Panc1 (cell line): ENCODE results near the gene PLPPR2. TPM values are rescaled to one million over a fixed set of nuclear protein-coding genes. Genes with fewer than 3 reads are reported as not detected.
"Not testable (repeated sequence)": the region's sequence is repeated elsewhere in the genome, so short reads cannot be mapped to it uniquely, and the experiment has no call there.

Source experiments
- ATAC-seq: fragments of 200-7000 bp; cut with Tn5 transposase; 2 replicates; pipeline ENCODE4 v1.9.1; 2020; ENCODE audit warnings: mild to moderate bottlenecking, moderate library complexity
- BruUV-seq: library from RNA; stranded (reverse); fragments of 400-500 nt; replicated peaks from 2 replicates; lab custom pipeline; 2021; lab: Mats Ljungman, UMichigan
- CTCF ChIA-PET: fragments of 300-600 bp; sonication (Branson Sonifier 250); formaldehyde crosslinking; loops from one replicate; lab custom pipeline; 2022; ENCODE audit warnings: antibody characterized with exemption; lab: Charles Lee
- POLR2A ChIA-PET: fragments of 300-600 bp; sonication (Branson Sonifier 250); formaldehyde crosslinking; loops from one replicate; lab custom pipeline; 2022; ENCODE audit warnings: antibody characterized with exemption; lab: Charles Lee
- DNase-seq: peaks from one replicate; pipeline ENCODE4 v3.0.0-alpha.2; 2010; ENCODE audit warnings: low read depth, low spot score
- H3K27ac ChIP-seq: 2 replicates; pipeline ENCODE4 v1.5.1; 2011; ENCODE audit warnings: mild to moderate bottlenecking, low read length, inconsistent platforms
- H3K27me3 ChIP-seq: fragments of 200-500 bp; sonication (Bioruptor generic); 2 replicates; pipeline ENCODE4 v1.6.0; 2014; ENCODE audit warnings: low read length, inconsistent platforms; ENCODE audit not compliant: control insufficient read depth, insufficient read depth
- H3K36me3 ChIP-seq: fragments of 200-500 bp; sonication (Bioruptor generic); 2 replicates; pipeline ENCODE4 v1.5.1; 2014; ENCODE audit warnings: inconsistent platforms, mild to moderate bottlenecking, low read length, moderate library complexity; ENCODE audit not compliant: control insufficient read depth, insufficient read depth
- H3K4me1 ChIP-seq: 2 replicates; pipeline ENCODE4 v1.5.1; 2011; ENCODE audit warnings: inconsistent platforms, mild to moderate bottlenecking, low read length, moderate library complexity; ENCODE audit not compliant: control insufficient read depth, insufficient read depth
- H3K4me3 ChIP-seq, 2 experiments: 2 replicates each; pipeline ENCODE4 v1.5.1; 2011 to 2012; ENCODE audit warnings: low read depth in 2 of 2, low read length in 2 of 2, mild to moderate bottlenecking in 2 of 2, inconsistent platforms in 1 of 2, moderate library complexity in 1 of 2
- H3K9me3 ChIP-seq: fragments of 200-500 bp; sonication (Bioruptor generic); 2 replicates; pipeline ENCODE4 v1.5.1; 2014; ENCODE audit warnings: low read depth, mild to moderate bottlenecking, inconsistent platforms, low read length, moderate library complexity; ENCODE audit not compliant: control insufficient read depth, insufficient read depth
- CTCF ChIP-seq: fragments of 450-650 bp; IDR thresholded peaks from 2 replicates; pipeline ENCODE4 v1.5.1; 2017; ENCODE audit warnings: mild to moderate bottlenecking
- POLR2AphosphoS5 ChIP-seq: IDR thresholded peaks from 2 replicates; pipeline ENCODE4 v1.6.1; 2012; ENCODE audit warnings: mild to moderate bottlenecking, low read depth, low read length, moderate library complexity
- REST ChIP-seq, 2 experiments: IDR thresholded peaks; 2 replicates each; pipeline ENCODE4 v1.6.1; 2011 to 2012; ENCODE audit warnings: low read depth in 2 of 2, control low read depth in 1 of 2, low read length in 1 of 2, mild to moderate bottlenecking in 1 of 2, moderate library complexity in 1 of 2; ENCODE audit not compliant: insufficient read depth in 1 of 2
- SIN3A ChIP-seq: IDR thresholded peaks from 2 replicates; pipeline ENCODE4 v1.6.1; 2012; ENCODE audit warnings: low read depth, mild to moderate bottlenecking, low read length, moderate library complexity, borderline replicate concordance; ENCODE audit not compliant: insufficient read depth
- TCF7L2 ChIP-seq: IDR thresholded peaks from 2 replicates; pipeline ENCODE4 v1.6.1; 2011; ENCODE audit warnings: mild to moderate bottlenecking, low read depth, low read length, inconsistent platforms
- in situ Hi-C: cut with HindIII; loops from 2 replicates; pipeline ENCODE4 v1.10.0; 2016; ENCODE audit warnings: low sequenced_read_pairs, low pct_unique_long_range_greater_than_20kb
- intact Hi-C: fragments of 100-400 bp; cut with micrococcal nuclease; formaldehyde crosslinking; loops from one replicate; pipeline ENCODE4 v1.10.0; 2022; ENCODE audit not compliant: unreplicated experiment
- total RNA-seq: library from RNA; stranded (reverse); gene quantifications from one replicate; pipeline ENCODE4 v1.2.1, GENCODE V29; 2021; ENCODE audit not compliant: unreplicated experiment

The PLPPR2 gene
- total RNA-seq, 1 experiment from 2014 or later: 43.3 TPM

- no peaks in the 10 kb centered on the region for H3K9me3 ChIP-seq
- no peak for DNase-seq
- H3K27me3 ChIP-seq: no peaks in the 10 kb centered on the region
- in situ Hi-C loops (no loop called here), intact Hi-C loops (no loop called here)
- TF ChIP-seq CTCF (no peak), SIN3A (no peak), POLR2AphosphoS5 (no peak), TCF7L2 (no peak), REST (IDR thresholded peaks at IDR 0.05; ENCODE audit: insufficient read depth in 1 of 2, low read depth in 2 of 2, low read length in 1 of 2) (no peak)
- H3K4me3 ChIP-seq: no peak overlapping the region
- ATAC-seq: no peak
- no peaks in the 10 kb centered on the region for H3K4me1 ChIP-seq
- CTCF ChIA-PET: no interaction called here
- BruUV-seq: no TSS peak
- H3K27ac ChIP-seq: no peak overlapping the region
- POLR2A ChIA-PET: no interaction called here
- no peaks in the 10 kb centered on the region for H3K36me3 ChIP-seq
Observed at GRCh38 chr19:11404588-11405222, 49.5 kb downstream of the PLPPR2 start.

- ATAC-seq (no peak), DNase-seq (no peak)
- intact Hi-C loops (no loop called here), in situ Hi-C loops (no loop called here)
- Histone ChIP-seq H3K36me3 (no peaks in the 10 kb centered on the region), H3K27ac (no peak overlapping the region), H3K4me1 (no peaks in the 10 kb centered on the region), H3K9me3 (no peaks in the 10 kb centered on the region), H3K27me3 (no peaks in the 10 kb centered on the region), H3K4me3 (no peak overlapping the region)
- ChIA-PET CTCF (no interaction called here), POLR2A (interaction anchor here (0.7 kb wide), 1 partner anchor 29 kb away, joined by 4 read pairs; the partner anchor contains the start of gene ODAD3)
- BruUV-seq: no TSS peak
- TF ChIP-seq SIN3A (no peak), REST (IDR thresholded peaks at IDR 0.05; ENCODE audit: insufficient read depth in 1 of 2, low read depth in 2 of 2, low read length in 1 of 2) (no peak), TCF7L2 (no peak), CTCF (no peak), POLR2AphosphoS5 (no peak)
Observed at GRCh38 chr19:11405846-11406643, 50.8 kb downstream of the PLPPR2 start.

- POLR2A ChIA-PET, H3K4me1 ChIP-seq, DNase-seq, ATAC-seq, H3K36me3 ChIP-seq, H3K9me3 ChIP-seq, intact Hi-C loops, H3K27ac ChIP-seq, H3K27me3 ChIP-seq, CTCF ChIA-PET, in situ Hi-C loops, BruUV-seq, H3K4me3 ChIP-seq: not testable (repeated sequence)
Observed at GRCh38 chr19:11406703-11407236, 51.5 kb downstream of the PLPPR2 start.
